Left colon (tissue), 2 donors: ENCODE measurements around the gene LSM7. TPM values are rescaled to one million over a fixed set of nuclear protein-coding genes. Genes with fewer than 3 reads are reported as not detected.
A peak's percentile ranks its signal among the peaks of the same experiment; 100 is the strongest.

ENCODE experiments used
- ATAC-seq: fragments of 200-7000 bp; cut with Tn5 transposase; one replicate; pipeline ENCODE4 v1.9.1; 2020; ENCODE audit warnings: mild to moderate bottlenecking, moderate library complexity
- DNase-seq, 2 donors: peaks; one replicate each; pipeline ENCODE4 v3.0.0-alpha.2; 2020
- intact Hi-C, 2 donors: fragments of 100-400 bp; cut with DNase I in 1 of 2; cut with micrococcal nuclease in 1 of 2; formaldehyde crosslinking; loops; one replicate each; pipeline versions ENCODE4 v1.11.2 to v1.14.0; 2022; cut with DNase I, micrococcal nuclease
- total RNA-seq, 2 donors: library from RNA; stranded (reverse); fragmentation: NEBNext Ultra II Directional; extraction: Animal tissue kit (Norgen Biotek cat#: 25700); gene quantifications; one replicate each; pipeline ENCODE4 v1.2.1, GENCODE V29; 2021
- donor health status: DM: no; HTN: no; CAD: no.
- donor health status: DM: yes; HTN: yes; CAD: no.

LSM7 gene
- total RNA-seq, 2 donors from 2014 or later = 67.1 to 101 TPM

DNA sequence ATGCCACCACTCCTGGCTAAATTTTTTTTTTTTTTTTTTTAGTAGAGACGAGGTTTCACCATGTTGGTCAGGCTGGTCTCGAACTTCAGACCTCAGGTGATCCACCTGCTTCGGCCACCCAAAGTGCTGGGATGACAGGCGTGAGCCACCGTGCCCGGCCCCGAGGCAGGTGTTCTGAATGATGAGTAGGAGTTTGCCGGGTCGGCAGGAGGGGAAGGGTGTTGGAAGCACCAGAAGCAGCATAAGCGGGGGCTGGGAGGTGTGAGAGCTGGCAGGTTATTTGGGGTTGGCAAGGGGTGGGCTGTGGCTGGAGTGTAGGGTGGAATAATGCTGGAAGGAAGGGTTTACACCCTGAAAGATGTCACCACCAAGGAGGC is 1.9 kb upstream of the LSM7 start:
- ATAC-seq = no peak
- no peak for DNase-seq
- intact Hi-C loops = no loop called here

DNA sequence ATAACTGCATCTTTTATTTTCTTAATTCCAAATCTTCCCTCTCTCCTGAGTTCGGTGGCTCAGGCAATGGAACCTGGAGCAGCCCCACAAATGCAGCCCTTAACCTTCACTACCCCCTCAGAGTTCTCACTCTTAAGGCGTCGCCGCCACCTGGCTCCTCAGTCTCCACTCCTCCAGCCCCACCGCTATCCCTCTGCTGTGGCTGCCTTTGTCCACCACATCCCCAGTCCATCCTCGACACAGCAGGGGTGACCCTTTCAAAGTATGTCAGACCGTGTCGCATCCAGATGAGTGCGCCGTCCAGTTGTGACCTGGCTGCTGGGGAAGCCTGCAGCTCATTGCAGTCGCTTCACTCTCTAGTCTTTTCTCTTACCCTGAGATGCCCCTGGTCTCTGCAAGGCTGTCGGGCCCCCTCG is 1.1 kb upstream of the LSM7 start:
- ATAC-seq (peak; percentile 5), DNase-seq (peak in 1 of 2 donors; percentile 45)
- intact Hi-C loops = loop anchor here in 1 of 2 donors (10.0 kb wide), 1 partner anchor 85 kb away; the partner anchor contains the start of gene AMH

DNA sequence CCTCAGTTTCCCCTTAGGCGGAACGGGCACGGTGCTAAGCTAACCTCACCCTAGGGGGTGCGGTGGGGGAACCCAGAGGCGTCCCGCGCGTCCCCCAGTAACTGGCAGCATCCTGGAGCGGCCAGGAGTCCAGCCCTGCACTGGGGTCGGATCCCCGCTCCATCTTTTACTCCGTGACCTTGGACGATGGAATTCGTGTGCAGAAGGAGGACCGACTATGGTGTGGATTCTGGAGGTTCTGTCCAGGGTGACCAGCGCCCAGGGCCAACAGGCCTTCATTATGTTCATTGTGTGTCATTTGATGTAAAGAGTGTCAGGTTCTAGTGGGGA is 728 bp upstream of the LSM7 start:
- DNase-seq (no peak), ATAC-seq (no peak)
- intact Hi-C loops = loop anchor here in 1 of 2 donors (10.0 kb wide), 1 partner anchor 84 kb away; the partner anchor contains the start of gene AMH

DNA sequence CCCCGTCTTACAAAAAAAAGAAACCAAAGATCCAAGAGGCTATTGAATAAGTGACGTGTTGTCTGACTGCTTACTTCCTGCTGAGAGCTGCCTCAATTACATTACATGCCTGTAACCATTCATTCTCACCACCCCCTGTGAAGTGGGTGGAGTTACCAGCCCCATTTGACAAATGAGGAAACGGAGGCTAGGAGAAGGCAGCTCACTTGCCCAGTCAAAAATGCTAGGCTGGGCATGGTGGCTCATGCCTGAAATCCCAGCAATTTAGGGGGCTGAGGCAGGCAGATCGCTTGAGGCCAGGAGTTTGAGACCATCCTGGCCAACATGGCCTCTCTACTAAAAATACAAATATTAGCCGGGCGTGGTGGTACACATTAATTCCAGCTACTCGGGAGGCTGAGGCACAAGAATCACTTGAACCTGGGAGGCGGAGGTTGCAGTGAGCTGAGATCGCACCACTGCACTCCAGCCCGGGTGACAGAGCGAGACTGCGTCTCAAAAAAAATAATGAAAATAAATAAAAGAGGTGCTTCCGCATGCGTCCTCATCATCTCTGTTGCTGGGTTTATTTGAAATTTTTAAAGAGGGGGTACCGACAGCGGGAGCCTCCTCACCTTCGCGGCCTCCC is 499 bp downstream of the LSM7 start:
- intact Hi-C loops = loop anchor here in 1 of 2 donors (10.0 kb wide), 1 partner anchor 83 kb away; the partner anchor contains the start of gene AMH
- ATAC-seq (peak; percentile 39), DNase-seq (peak; percentile 49 to 73)

DNA sequence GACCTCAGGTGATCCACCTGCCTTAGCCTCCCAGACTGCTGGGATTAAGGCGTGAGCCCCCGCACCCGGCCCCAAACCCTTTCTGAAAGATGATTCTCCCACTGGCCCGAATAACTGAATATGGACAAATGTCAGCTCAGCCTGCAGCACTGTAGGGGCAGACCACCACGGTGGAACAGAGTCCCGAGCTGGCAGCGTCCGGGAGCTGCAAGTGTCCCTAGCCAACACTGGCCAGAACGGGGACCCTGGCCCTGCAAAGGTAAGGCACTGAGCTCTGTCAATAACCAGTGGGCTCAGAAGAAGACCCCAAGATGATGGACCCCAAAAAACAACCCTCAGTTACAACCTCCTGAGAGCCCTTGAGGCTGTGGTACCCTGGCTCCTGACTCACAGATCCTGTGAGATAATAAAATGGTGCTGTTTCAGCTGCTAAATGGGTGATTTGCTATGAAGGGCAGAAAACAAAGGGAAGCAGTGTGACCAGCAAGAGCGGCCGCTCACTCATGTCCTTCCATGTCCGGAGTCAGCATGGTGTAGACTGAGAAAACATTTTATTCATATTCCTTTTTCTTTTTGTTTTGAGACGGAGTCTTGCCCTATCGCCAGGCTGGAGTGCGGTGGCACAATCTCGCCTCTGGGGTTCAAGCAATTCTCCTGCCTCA is 1.6 kb downstream of the LSM7 start:
- ATAC-seq = no peak
- intact Hi-C loops = loop anchor here in 1 of 2 donors (10.0 kb wide), 1 partner anchor 82 kb away; the partner anchor contains the start of gene AMH
- DNase-seq = no peak

DNA sequence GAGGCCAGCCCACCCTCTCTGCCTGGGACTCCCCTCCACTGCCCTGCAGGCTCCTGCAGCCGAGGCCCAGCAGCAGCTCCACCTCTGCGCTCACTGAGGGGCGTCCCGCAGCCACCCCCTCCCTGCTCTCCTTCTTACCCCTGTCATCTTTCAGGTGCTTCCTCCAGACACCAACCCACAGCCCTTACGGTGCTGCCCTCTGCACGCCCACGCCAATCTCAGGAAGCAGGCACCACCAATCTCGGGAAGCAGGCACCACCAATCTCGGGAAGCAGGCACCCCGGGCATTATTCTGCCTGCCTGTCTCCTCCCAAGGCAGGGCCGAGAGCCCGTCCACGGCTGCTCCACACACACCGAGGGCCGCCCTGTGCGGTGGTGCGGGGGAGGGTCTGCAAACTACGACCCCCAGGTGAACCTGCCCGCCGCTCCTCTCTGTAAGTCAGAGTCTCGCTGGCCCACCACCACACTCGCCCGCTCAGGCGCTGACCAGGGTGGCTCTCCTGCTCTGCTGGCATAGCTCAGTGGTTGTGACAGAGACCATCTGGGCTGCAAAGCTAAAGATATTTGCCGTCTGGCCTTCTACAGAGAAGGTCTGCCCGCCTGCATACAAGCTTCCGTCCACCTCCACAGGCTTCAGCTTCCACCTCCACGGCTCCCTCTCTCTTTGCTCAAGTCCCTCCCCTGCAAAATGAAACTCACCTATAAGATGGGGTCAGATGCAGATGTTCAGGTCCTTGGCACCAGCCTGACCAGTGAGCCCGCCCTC is 2.9 kb downstream of the LSM7 start:
- ATAC-seq (no peak), DNase-seq (no peak)
- intact Hi-C loops = loop anchor here in 1 of 2 donors (10.0 kb wide), 1 partner anchor 81 kb away; the partner anchor contains the start of gene AMH

DNA sequence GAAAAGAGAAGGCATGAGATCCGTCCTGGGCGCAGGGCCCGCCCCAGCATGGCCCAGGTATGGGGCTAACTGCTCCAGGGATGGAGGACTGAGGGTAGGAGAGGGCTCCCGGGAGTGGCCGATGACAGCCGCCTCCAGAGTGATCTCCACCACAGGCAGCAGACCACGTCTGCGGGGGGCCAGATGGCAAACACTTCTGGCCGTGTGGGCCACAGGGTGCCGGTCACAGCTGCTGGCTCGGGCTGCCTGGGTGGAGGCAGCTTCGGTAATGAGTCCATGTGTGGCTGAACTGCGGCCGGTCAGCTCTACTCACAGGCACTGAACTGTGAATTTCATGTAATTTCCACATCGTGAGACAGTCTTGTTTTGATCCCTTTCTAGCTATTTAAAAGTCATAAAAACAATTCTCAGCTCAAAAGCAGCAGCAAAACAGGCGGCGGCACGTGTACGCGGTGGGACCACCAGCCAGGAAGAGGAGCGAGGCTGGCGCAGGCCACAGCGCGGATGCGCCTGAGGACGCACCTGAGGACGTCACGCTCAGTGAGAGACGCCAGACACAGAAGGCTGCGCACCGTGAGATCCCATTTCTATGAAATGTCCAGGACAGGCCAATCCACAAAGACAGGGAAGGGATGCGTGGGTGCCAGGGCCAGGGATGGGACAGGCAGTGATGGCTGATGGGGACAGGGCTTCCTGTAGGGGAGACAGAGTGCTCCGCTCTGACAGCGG is 4.0 kb downstream of the LSM7 start:
- ATAC-seq = no peak
- intact Hi-C loops = loop anchor here in 1 of 2 donors (10.0 kb wide), 1 partner anchor 80 kb away; the partner anchor contains the start of gene AMH
- no peak for DNase-seq

DNA sequence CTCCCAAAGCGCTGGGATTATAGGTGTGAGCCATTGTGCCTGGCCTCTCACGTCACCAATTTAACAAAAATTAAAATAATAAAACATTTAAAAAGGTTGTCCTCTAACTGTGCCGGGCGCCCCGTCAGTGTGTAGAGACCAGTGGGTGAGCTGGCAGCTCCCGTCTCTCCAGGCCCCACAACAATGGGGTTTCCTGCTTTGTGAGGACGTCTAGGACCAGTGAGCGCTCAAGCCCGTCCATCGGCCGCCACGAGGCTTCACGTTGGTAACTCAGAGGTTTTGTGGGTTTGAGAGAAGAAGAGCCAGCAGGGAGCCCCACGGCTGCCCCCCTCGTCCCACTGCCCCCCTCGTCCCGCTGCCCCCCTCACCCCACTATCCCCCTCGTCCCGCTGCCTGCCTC is 4.7 kb downstream of the LSM7 start:
- DNase-seq (no peak), ATAC-seq (no peak)
- intact Hi-C loops = loop anchor here in 1 of 2 donors (10.0 kb wide), 1 partner anchor 79 kb away; the partner anchor contains the start of gene AMH

DNA sequence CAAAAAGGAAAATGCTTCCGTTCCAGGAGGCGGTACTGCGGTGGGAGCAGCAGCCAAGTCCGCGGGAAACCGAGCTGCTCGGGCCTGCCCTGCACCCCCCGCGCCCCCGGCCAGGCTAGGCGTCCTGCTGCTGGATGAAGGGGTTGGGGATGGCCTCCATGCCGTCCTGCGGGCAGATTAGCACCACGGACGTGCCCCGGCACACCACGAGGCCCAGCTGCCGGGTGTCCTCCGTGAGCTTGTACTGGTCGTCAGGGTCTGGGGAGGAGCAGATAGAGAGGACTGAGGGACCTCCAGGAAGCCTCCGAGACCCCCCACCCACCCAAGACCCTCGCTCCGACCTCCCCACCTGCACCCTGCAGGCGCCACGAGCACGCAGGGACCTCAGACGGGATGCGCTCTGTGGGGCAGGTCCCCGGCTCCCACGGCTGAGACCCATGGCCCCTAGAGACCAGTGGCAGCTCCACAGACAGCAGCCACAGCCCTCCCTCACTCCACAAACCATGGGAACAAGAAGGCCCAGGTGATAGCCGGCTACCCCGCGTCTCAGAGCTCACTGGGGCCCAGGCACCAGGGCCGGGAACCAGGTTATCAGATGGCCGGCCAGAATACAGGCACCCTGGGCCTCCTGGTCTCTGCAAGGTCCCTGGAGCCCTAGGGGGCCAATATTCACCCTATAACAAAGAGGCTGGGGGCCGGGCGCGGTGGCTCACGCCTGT is 6.7 kb downstream of the LSM7 start:
- DNase-seq (no peak), ATAC-seq (no peak)
- intact Hi-C loops = loop anchor here in 1 of 2 donors (10.0 kb wide), 1 partner anchor 77 kb away; the partner anchor contains the start of gene AMH

DNA sequence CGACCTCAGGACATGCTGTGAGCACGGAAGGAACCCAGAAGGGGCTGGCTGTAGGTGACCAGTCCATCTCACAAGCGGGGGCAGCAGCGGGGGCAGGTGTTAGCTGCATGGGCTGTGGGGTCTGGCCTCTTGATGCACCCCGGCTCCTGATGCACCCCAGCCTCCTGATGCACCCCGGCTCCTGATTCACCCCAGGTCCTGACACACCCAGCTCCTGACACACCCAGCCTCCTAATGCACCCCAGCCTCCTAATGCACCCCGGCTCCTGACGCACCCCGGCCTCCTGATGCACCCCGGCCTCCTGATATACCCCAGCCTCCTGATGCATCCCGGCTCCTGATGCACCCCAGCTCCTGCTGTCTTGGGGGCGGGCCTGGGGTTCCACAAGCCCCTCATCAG is 7.4 kb downstream of the LSM7 start:
- DNase-seq (no peak), ATAC-seq (no peak)
- intact Hi-C loops = loop anchor here in 1 of 2 donors (10.0 kb wide), 1 partner anchor 76 kb away; the partner anchor contains the start of gene AMH

DNA sequence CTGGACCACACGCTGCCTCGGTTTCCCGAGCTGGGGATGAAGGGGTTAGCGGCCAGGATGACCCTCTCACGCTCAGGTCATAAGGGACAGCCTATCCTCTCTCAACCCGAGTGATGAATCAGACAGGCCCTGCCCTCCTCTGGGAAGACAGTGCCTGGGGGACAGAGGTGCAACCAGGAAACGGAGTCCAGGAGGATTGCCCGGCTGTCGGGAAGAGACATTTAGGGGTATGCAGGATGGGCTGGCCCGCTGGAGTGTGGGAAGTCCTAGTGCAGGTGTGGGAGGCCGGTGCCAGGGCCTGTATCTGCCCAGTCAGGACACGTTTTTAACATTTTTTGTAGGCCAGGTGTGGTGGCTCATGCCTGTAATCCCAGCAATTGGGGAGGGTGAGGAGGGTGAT is 8.3 kb downstream of the LSM7 start:
- ATAC-seq (no peak), DNase-seq (no peak)
- intact Hi-C loops = loop anchor here in 1 of 2 donors (10.0 kb wide), 1 partner anchor 75 kb away; the partner anchor contains the start of gene AMH

DNA sequence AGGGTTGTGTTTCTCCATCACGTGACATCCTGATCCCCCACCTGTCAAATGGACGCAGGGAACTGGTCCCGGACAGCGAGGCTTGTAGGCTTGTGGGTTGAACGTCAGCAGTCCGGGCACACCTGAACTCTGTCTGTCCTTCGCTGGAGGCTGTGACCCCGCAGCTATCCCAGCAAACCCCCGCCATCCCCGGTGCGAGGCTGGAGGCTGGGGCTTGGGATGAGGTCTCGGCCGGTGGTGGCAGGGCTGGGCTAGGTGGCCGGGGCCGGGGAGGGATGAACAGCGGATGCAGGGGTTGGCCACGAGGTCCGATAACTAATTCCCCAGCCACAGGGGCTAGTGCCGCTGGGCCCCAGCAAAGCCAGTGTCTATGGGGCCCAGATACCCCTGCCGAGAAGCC is 8.8 kb downstream of the LSM7 start:
- ATAC-seq = no peak
- intact Hi-C loops = loop anchor here in 1 of 2 donors (5.0 kb wide), 1 partner anchor 37 kb away; the partner anchor contains the start of gene PEAK3
- no peak for DNase-seq

DNA sequence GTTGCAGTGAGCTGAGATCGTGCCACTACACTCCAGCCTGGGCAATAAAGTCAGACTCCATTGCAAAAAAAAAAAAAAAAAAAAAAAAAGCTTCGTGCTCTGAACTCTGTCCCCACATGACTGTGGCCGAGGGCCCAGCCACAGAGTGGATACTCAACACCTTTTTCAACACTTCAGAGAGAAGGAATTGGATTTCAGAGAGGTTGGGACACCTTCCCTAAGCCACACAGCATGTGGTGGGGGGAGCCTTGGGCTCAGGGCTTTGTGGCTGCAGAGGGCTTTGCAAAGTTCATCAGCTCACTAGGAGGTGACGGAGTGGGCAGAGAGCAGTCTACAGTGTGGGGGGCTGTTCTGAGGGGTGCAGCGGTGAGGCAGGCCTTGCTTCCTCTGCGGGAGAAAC is 9.5 kb downstream of the LSM7 start:
- ATAC-seq (no peak), DNase-seq (no peak)
- intact Hi-C loops = loop anchor here in 1 of 2 donors (5.0 kb wide), 1 partner anchor 37 kb away; the partner anchor contains the start of gene PEAK3

DNA sequence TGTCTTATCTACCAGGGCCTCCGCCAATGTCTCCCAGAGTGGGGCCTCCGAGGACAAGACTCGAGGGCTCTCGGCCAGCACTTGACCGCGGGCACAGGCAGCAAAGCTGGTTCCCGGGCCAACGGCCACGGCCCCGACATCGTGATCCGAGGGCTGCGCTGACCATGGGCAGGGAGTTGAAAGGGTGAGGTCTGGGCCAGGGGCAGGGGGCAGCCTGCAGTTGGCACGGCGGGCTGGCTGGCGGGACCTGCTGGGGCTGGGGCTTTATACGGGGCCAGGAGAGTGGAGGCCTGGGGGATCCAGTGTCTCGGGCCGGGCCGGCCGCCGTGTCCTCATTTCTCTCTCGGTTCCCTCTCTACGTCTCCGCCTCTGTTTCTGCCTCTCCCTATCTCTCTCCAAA is 10.6 kb downstream of the LSM7 start:
- intact Hi-C loops = loop anchor here in 1 of 2 donors (5.0 kb wide), 1 partner anchor 35 kb away; the partner anchor contains the start of gene PEAK3
- DNase-seq (no peak), ATAC-seq (no peak)

DNA sequence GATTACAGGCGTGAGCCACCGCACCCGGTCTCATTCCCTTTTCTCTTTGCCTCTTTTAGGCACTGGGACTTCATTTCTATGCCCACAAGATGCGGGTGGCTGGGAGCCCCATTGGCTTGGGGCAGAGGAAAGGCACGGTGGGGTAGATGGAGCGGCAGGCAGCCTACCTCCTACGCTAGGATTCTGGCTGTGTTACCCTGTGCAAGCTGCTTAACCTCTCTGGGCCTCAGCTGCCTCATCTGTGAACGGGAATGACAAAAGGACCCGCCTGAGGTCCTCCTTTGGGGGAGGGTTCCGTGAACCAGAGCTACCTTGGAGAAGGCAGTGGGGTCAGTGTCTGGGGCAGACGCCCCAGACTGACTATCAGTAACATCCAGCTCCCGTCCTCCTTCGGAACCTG is 11.1 kb downstream of the LSM7 start:
- intact Hi-C loops = loop anchor here in 1 of 2 donors (5.0 kb wide), 1 partner anchor 35 kb away; the partner anchor contains the start of gene PEAK3
- DNase-seq = peak in 1 of 2 donors; percentile 2
- no peak for ATAC-seq

DNA sequence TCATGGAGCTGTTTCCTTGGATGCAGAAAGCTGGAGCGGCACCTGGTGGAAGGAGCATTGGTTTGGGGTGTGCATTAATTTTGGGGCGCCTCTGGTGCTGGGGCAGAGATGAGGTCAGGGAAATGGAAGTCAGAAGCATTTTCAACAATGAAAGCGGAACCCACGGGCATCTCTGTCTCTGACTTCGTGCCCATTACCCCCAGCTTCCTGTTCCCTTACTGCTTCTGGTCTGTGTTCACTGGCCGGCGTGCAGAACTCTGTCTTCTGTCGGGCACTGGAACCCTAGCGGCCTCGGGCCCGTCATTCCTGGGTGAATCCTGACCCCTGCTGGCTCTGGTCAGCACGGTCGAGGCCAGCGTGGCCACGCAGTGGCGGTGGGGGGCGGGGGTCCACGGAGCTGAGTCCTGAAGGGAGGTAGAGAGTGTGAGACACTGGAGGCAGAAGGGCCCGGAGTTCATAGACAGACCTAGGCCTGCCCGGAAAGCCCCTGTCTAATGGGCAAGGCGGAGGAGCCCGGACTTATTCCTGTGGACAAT is 12.5 kb downstream of the LSM7 start:
- peak; percentile 65 to 72 for DNase-seq
- intact Hi-C loops = loop anchor here in 1 of 2 donors (5.0 kb wide), 1 partner anchor 34 kb away; the partner anchor contains the start of gene PEAK3
- peak; percentile 96 for ATAC-seq

DNA sequence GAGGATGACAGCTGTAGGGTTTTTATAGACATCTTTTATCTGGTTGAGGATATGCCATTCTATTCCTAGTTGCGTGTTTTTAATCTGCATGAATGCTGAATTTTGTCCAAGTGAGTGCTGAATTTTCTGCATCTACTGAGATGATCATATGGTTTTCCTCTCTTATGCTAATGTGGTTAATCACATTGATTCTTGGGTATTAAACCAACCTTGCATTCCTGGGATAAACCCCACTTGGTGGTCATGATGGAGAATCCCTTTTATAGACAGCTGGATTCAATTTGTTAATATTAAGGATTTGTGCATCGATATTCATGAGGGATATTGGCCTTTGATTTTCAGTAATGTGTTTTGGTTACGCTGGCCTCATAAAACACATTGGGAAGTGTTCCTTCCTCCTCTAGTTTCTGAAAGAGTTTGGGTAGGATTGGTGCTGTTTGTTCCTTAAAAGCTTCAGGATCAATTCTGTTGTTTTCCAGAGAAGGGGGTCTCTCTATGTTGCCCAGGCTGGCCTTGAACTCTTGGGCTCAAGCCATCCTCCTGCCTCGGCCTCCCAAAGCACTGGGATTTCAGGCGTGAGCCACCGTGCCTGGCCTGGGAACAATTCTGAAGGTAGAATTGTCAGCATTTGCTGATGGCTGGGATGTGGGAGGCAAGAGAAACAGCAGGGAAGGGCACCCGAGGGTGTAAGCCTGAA is 13.1 kb downstream of the LSM7 start:
- no peak for DNase-seq
- intact Hi-C loops = loop anchor here in 1 of 2 donors (5.0 kb wide), 1 partner anchor 33 kb away; the partner anchor contains the start of gene PEAK3
- no peak for ATAC-seq
